OCI-LY7 (cell line): ENCODE results near the gene CUL2.
"Not testable (repeated sequence)": the region's sequence is repeated elsewhere in the genome, so short reads cannot be mapped to it uniquely, and the experiment has no call there.

Source experiments
- EZH2phosphoT487 ChIP-seq: fragments of 200-600 bp; sonication (generic); IDR thresholded peaks from 2 replicates; pipeline ENCODE4 v1.6.1; 2018; ENCODE audit warnings: low read depth, borderline replicate concordance, mild to moderate bottlenecking, mixed run types, antibody characterized with exemption, low read length, moderate library complexity, mixed read lengths
- TF ChIP-seq, protein P1 (sequence below): fragments of 200-600 bp; sonication (generic); conservative IDR thresholded peaks from 2 replicates; pipeline ENCODE4 v1.5.1; 2014; ENCODE audit warnings: mild to moderate bottlenecking, antibody characterized with exemption, low read length, moderate library complexity, mixed read lengths

DNA sequence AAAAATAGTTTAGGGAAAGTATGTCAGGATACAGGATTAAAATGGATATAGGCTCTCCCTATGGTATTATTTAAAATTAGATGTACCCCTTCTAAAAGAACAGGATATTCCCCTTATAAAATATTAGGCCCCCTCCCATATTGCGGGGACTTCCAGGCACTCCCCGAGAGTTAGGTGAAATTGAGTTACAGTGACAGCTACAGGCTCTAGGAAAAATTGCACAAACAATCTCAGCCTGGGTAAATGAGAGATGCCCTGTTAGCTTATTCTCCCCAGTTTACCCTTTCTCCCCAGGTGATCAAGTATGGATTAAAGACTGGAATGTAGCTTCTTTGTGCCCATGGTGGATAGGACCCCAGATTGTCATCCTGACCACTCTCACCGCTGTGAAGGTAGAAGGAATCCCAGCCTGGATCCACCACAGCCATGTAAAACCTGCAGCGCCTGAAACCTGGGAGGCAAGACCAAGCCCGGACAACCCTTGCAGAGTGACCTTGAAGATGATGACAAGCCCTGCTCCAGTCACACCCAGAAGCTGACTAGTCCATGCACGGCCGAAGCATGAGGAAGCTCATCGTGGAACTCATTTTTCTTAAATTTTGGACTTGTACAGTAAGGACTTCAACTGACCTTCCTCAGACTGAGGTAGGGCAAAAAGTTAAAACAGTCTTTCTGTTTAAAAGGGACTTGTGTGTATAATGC lies 115.6 kb downstream of the CUL2 start:
- TF ChIP-seq, protein P1, sequence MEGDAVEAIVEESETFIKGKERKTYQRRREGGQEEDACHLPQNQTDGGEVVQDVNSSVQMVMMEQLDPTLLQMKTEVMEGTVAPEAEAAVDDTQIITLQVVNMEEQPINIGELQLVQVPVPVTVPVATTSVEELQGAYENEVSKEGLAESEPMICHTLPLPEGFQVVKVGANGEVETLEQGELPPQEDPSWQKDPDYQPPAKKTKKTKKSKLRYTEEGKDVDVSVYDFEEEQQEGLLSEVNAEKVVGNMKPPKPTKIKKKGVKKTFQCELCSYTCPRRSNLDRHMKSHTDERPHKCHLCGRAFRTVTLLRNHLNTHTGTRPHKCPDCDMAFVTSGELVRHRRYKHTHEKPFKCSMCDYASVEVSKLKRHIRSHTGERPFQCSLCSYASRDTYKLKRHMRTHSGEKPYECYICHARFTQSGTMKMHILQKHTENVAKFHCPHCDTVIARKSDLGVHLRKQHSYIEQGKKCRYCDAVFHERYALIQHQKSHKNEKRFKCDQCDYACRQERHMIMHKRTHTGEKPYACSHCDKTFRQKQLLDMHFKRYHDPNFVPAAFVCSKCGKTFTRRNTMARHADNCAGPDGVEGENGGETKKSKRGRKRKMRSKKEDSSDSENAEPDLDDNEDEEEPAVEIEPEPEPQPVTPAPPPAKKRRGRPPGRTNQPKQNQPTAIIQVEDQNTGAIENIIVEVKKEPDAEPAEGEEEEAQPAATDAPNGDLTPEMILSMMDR = not testable (repeated sequence)
- not testable (repeated sequence) for TF ChIP-seq EZH2phosphoT487
